Activated naive CD8-positive, alpha-beta T cell treated with anti-CD3 and anti-CD28 coated beads, Interleukin-2, amount 10 ng/mL, durations not matched to agents 7 days and 5 days (primary cell): Measurements from ENCODE around the gene TAS2R46. TPM values are rescaled to one million over a fixed set of nuclear protein-coding genes. Genes with fewer than 3 reads are reported as not detected.
"Not testable (repeated sequence)": the region's sequence is repeated elsewhere in the genome, so short reads cannot be mapped to it uniquely, and the experiment has no call there.

ENCODE experiments used
- ATAC-seq: fragments of 150-1000 bp; cut with Tn5 transposase; one replicate; pipeline ENCODE4 v1.10.0; 2021; ENCODE audit warnings: low read depth, moderate library complexity
- POLR2A ChIA-PET: fragments of 350-600 bp; sonication (Branson Sonifier 250); formaldehyde crosslinking; loops from one replicate; lab custom pipeline; 2021; ENCODE audit warnings: antibody characterized with exemption; lab: Charles Lee
- DNase-seq: peaks from one replicate; pipeline ENCODE4 v3.0.0; 2021
- H3K27ac Mint-ChIP-seq: one replicate; pipeline ENCODE4 v1.8.0; 2022; ENCODE audit warnings: mild to moderate bottlenecking, mixed read lengths
- H3K27me3 Mint-ChIP-seq: one replicate; pipeline ENCODE4 v1.8.0; 2022; ENCODE audit warnings: mild to moderate bottlenecking, moderate library complexity, mixed read lengths
- H3K36me3 Mint-ChIP-seq: one replicate; pipeline ENCODE4 v1.8.0; 2021; ENCODE audit warnings: mild to moderate bottlenecking, mixed read lengths
- H3K4me1 Mint-ChIP-seq: one replicate; pipeline ENCODE4 v1.8.0; 2021; ENCODE audit warnings: mixed read lengths
- H3K4me3 Mint-ChIP-seq: one replicate; pipeline ENCODE4 v1.8.0; 2022; ENCODE audit warnings: mild to moderate bottlenecking, moderate library complexity, mixed read lengths
- H3K9me3 Mint-ChIP-seq: one replicate; pipeline ENCODE4 v1.8.0; 2021; ENCODE audit warnings: mixed read lengths
- total RNA-seq, 2 experiments: library from RNA; stranded (reverse); gene quantifications; one replicate each; pipeline ENCODE4 v1.2.3, GENCODE V29; 2021

The TAS2R46 gene
- total RNA-seq, 2 experiments from 2014 or later: 1.2 to 1.4 TPM

- H3K9me3 Mint-ChIP-seq: peaks cover 3% of the 10 kb centered on the region
- no peak for DNase-seq
- no peak overlapping the region for H3K27ac Mint-ChIP-seq
- ATAC-seq: no peak
- no peaks in the 10 kb centered on the region for H3K27me3 Mint-ChIP-seq
- POLR2A ChIA-PET: interaction anchor here (1.2 kb wide), 1 partner anchor 51 kb away, joined by 3 read pairs; no protein-coding TSS in a partner anchor
- no peaks in the 10 kb centered on the region for H3K4me1 Mint-ChIP-seq
- H3K4me3 Mint-ChIP-seq: no peak overlapping the region
- peaks cover 14% of the 10 kb centered on the region for H3K36me3 Mint-ChIP-seq
Observed at GRCh38 chr12:11070999-11071398, 8.9 kb upstream of the TAS2R46 start.

DNA sequence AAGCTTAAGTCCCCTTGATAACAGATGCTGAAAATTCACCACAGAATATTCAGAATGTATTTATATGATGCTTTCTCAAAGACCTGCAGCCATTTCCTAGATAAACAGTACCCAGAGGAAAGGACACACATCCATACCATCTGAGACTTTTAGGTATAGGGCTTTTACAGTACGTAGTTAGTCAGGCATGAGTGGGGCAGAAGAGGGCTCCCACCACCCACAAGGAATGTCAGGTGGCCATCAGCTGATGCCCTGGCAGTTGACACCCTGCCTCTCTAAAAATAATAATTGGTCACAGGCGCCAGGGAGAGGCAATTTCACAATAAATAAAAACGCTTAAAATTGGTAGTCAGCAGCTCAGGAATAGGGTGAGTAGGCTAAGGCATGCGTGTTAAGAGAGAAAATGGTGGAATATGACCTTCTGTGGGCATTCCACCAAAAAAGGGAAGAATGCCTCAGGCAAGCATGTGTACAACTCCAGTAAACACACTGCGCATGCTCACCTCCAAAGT lies 7.8 kb upstream of the TAS2R46 start:
- peaks cover 18% of the 10 kb centered on the region for H3K36me3 Mint-ChIP-seq
- H3K4me3 Mint-ChIP-seq: no peak overlapping the region
- ATAC-seq (no peak), DNase-seq (no peak)
- H3K4me1 Mint-ChIP-seq: no peaks in the 10 kb centered on the region
- no peaks in the 10 kb centered on the region for H3K27me3 Mint-ChIP-seq
- H3K27ac Mint-ChIP-seq: no peak overlapping the region
- H3K9me3 Mint-ChIP-seq: peaks cover 3% of the 10 kb centered on the region
- POLR2A ChIA-PET: no interaction called here

DNA sequence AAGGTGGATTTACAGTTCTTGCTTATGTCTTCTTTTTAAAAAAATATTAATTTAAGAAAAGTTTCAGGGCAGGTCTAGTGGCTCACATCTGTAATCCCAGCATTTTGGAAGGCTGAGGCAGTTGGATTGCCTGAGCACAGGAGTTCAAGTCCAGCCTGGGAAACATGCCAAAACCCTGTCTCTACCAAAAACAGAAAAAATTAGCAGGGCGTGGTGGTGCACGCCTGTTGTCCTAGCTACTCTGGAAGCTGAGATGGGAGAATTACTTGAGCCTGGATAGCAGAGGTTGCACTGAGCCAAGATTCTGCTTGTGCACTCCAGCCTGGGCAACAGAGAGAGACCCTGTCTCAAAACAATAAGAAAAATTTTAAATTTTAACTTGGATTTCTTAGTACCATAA lies 5.4 kb upstream of the TAS2R46 start:
- H3K27me3 Mint-ChIP-seq: no peaks in the 10 kb centered on the region
- peaks cover 3% of the 10 kb centered on the region for H3K9me3 Mint-ChIP-seq
- H3K4me3 Mint-ChIP-seq: no peak overlapping the region
- ATAC-seq: no peak
- H3K36me3 Mint-ChIP-seq: peaks cover 21% of the 10 kb centered on the region
- POLR2A ChIA-PET: no interaction called here
- no peaks in the 10 kb centered on the region for H3K4me1 Mint-ChIP-seq
- no peak overlapping the region for H3K27ac Mint-ChIP-seq
- no peak for DNase-seq

GRCh38 chr12:11059784-11060183 lies 2.3 kb downstream of the TAS2R46 start:
- no peak for ATAC-seq
- DNase-seq: no peak
- POLR2A ChIA-PET: no interaction called here

DNA sequence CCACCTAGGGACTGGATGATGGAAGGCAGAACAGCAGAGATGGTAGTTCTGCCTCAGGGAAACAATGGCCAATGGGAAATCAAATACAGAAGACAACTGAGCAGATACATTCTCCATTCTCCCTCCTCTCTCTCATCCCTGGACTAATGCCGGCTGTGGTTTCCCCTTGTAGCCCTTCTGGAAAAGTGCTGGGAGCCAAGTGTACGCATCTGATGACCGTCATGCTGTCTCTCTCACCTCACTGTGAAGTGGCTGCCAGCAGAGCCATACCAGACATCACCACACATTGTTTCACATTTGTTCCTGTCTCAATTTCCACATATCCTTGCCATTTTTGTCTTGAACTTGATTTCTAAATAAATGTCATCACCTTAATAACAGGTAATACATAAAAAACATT lies 3.1 kb downstream of the TAS2R46 start:
- no peak for DNase-seq
- H3K27ac Mint-ChIP-seq: no peak overlapping the region
- no peak overlapping the region for H3K4me3 Mint-ChIP-seq
- no peak for ATAC-seq
- peaks cover 2% of the 10 kb centered on the region for H3K9me3 Mint-ChIP-seq
- POLR2A ChIA-PET: no interaction called here
- H3K27me3 Mint-ChIP-seq: no peaks in the 10 kb centered on the region
- H3K4me1 Mint-ChIP-seq: no peaks in the 10 kb centered on the region
- H3K36me3 Mint-ChIP-seq: peaks cover 18% of the 10 kb centered on the region

More at GRCh38 chr12:11059784-11060183, 2.3 kb downstream of the TAS2R46 start:
- Mint-ChIP-seq H3K27me3 (no peaks in the 10 kb centered on the region), H3K4me3 (no peak overlapping the region), H3K4me1 (no peaks in the 10 kb centered on the region), H3K36me3 (peaks cover 24% of the 10 kb centered on the region), H3K27ac (no peak overlapping the region), H3K9me3 (peaks cover 2% of the 10 kb centered on the region)

- Mint-ChIP-seq H3K27ac (no peak overlapping the region), H3K36me3 (peaks cover 29% of the 10 kb centered on the region), H3K27me3 (no peaks in the 10 kb centered on the region)
Observed at GRCh38 chr12:11055306-11055705, 6.8 kb downstream of the TAS2R46 start.

GRCh38 chr12:11049806-11050531 lies 12.1 kb downstream of the TAS2R46 start:
- DNase-seq, H3K4me1 Mint-ChIP-seq, POLR2A ChIA-PET, H3K4me3 Mint-ChIP-seq, H3K27ac Mint-ChIP-seq, H3K27me3 Mint-ChIP-seq, H3K9me3 Mint-ChIP-seq, ATAC-seq: not testable (repeated sequence)
- H3K36me3 Mint-ChIP-seq: peaks cover 42% of the 10 kb centered on the region

More at GRCh38 chr12:11055306-11055705, 6.8 kb downstream of the TAS2R46 start:
- H3K4me3 Mint-ChIP-seq: no peak overlapping the region
- peaks cover 6% of the 10 kb centered on the region for H3K9me3 Mint-ChIP-seq
- DNase-seq (no peak), ATAC-seq (no peak)
- POLR2A ChIA-PET: no interaction called here
- H3K4me1 Mint-ChIP-seq: no peaks in the 10 kb centered on the region

- DNase-seq, H3K9me3 Mint-ChIP-seq, H3K4me3 Mint-ChIP-seq, H3K27me3 Mint-ChIP-seq, H3K4me1 Mint-ChIP-seq, ATAC-seq, H3K27ac Mint-ChIP-seq, POLR2A ChIA-PET: not testable (repeated sequence)
- peaks cover 54% of the 10 kb centered on the region for H3K36me3 Mint-ChIP-seq
Observed at GRCh38 chr12:11041366-11041765, 20.7 kb downstream of the TAS2R46 start.

- Mint-ChIP-seq H3K27me3 (no peaks in the 10 kb centered on the region), H3K4me3 (no peak overlapping the region), H3K4me1 (no peaks in the 10 kb centered on the region), H3K36me3 (peaks cover 54% of the 10 kb centered on the region), H3K9me3 (peaks cover 8% of the 10 kb centered on the region), H3K27ac (no peak overlapping the region)
- no peak for ATAC-seq
- no peak for DNase-seq
- POLR2A ChIA-PET: no interaction called here
Observed at GRCh38 chr12:11040162-11040561, 21.9 kb downstream of the TAS2R46 start.

DNA sequence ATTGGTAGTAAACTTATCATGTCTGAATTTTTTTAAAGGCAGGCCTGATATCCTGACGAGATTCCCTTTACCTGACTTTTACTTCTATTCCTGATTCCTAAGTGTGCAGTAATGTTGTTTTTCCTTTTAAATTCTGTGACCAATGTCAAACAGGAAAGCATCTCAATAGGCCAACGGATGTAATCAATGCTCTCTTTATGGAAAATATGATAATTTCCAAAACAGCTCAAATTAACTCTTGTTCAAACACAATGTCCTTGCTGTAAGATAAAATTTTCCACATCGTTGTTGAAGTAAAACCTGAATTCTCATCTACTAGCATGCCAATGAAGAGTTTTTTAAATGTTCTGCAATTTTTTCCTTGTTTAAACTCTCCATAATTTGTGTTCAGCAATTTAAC lies 22.9 kb downstream of the TAS2R46 start:
- Mint-ChIP-seq H3K27ac (no peak overlapping the region), H3K9me3 (peaks cover 8% of the 10 kb centered on the region), H3K4me3 (no peak overlapping the region), H3K27me3 (no peaks in the 10 kb centered on the region), H3K4me1 (no peaks in the 10 kb centered on the region), H3K36me3 (peaks cover 46% of the 10 kb centered on the region)
- POLR2A ChIA-PET: no interaction called here
- DNase-seq (no peak), ATAC-seq (no peak)

GRCh38 chr12:11033959-11034358 lies 28.1 kb downstream of the TAS2R46 start:
- H3K9me3 Mint-ChIP-seq, DNase-seq, H3K4me3 Mint-ChIP-seq, H3K27ac Mint-ChIP-seq, POLR2A ChIA-PET, ATAC-seq, H3K4me1 Mint-ChIP-seq, H3K27me3 Mint-ChIP-seq: not testable (repeated sequence)
- peaks cover 28% of the 10 kb centered on the region for H3K36me3 Mint-ChIP-seq

GRCh38 chr12:11031307-11031706 lies 30.8 kb downstream of the TAS2R46 start, which contains the start of gene TAS2R31:
Gene TAS2R31, minus strand, starts transcription at chr12:11031407. Its CDS starts 72 bp downstream, at chr12:11031335.
- POLR2A ChIA-PET: no interaction called here
- no peak within 1 kb of the TSS for H3K27ac Mint-ChIP-seq
- ATAC-seq: no peak
- H3K4me3 Mint-ChIP-seq: no peak within 1 kb of the TSS
- H3K9me3 Mint-ChIP-seq: peaks cover 2% of the 10 kb centered on the region
- H3K27me3 Mint-ChIP-seq: no peaks in the 10 kb centered on the region
- no peaks in the 10 kb centered on the region for H3K4me1 Mint-ChIP-seq
- no peak for DNase-seq
- peaks cover 32% of the 10 kb centered on the region for H3K36me3 Mint-ChIP-seq

DNA sequence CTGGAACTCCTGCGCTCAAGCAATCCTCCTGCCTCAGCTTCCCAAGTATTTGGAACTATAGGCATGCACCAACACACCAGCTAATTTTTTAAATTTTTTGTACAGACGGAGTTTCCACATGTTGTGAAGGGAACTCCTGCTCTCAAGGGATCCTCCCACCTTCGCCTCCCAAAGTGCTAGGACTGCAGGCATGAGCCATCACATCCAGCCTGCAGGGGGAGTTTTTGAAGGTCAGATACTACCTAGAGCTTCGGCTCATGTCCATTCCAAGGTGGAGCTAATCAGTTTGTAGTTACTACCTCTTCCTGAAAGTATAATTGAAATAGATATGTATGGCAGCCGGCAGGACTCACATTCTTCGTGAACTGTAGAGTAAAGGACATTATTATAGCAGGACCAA lies 36.0 kb downstream of the TAS2R46 start:
- POLR2A ChIA-PET: no interaction called here
- Mint-ChIP-seq H3K4me3 (no peak overlapping the region), H3K27me3 (no peaks in the 10 kb centered on the region), H3K36me3 (peaks cover 38% of the 10 kb centered on the region), H3K9me3 (peaks cover 10% of the 10 kb centered on the region), H3K27ac (no peak overlapping the region), H3K4me1 (peaks cover 2% of the 10 kb centered on the region)
- ATAC-seq: no peak
- no peak for DNase-seq

DNA sequence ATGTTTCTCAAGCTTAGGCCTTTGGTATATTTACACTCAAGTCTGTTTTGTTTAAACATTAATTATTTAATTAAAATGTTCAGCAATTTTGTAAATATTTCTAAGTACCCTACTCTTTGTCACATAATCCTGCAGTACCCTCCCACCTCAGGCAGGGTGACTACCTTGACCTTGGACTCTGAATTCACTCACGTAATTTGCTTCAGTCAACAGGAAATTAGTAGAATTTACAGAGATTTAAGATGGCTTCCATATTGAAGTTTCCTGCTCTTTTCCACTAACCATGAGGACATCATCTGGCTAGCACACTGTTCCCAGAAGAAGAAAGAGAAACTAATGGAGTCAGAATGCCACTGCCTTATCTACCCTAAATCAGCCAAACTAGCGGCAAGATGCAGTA lies 38.7 kb downstream of the TAS2R46 start:
- DNase-seq: no peak
- no peak overlapping the region for H3K4me3 Mint-ChIP-seq
- no peaks in the 10 kb centered on the region for H3K27me3 Mint-ChIP-seq
- peaks cover 2% of the 10 kb centered on the region for H3K4me1 Mint-ChIP-seq
- POLR2A ChIA-PET: no interaction called here
- no peak overlapping the region for H3K27ac Mint-ChIP-seq
- peaks cover 34% of the 10 kb centered on the region for H3K36me3 Mint-ChIP-seq
- no peak for ATAC-seq
- peaks cover 8% of the 10 kb centered on the region for H3K9me3 Mint-ChIP-seq
